Subcutaneous adipose tissue (tissue), 4 donors: ENCODE data around the gene IL21R. TPM values are rescaled to one million over a fixed set of nuclear protein-coding genes. Genes with fewer than 3 reads are reported as not detected.

Source experiments
- CTCF ChIP-seq: fragments of 450-650 bp; IDR thresholded peaks from one replicate; pipeline ENCODE4 v1.5.1; 2016; ENCODE audit warnings: low read depth, mild to moderate bottlenecking, control low read depth, antibody characterized with exemption, moderate library complexity
- total RNA-seq, 4 donors: library from RNA; depleted of rRNA; stranded (reverse); fragments of >200 nt; gene quantifications; one replicate each; pipeline ENCODE4 v1.1.0, GENCODE V29; 2016

Gene IL21R
- total RNA-seq, 4 donors from 2014 or later, result 0.51 TPM; not detected in 3

DNA sequence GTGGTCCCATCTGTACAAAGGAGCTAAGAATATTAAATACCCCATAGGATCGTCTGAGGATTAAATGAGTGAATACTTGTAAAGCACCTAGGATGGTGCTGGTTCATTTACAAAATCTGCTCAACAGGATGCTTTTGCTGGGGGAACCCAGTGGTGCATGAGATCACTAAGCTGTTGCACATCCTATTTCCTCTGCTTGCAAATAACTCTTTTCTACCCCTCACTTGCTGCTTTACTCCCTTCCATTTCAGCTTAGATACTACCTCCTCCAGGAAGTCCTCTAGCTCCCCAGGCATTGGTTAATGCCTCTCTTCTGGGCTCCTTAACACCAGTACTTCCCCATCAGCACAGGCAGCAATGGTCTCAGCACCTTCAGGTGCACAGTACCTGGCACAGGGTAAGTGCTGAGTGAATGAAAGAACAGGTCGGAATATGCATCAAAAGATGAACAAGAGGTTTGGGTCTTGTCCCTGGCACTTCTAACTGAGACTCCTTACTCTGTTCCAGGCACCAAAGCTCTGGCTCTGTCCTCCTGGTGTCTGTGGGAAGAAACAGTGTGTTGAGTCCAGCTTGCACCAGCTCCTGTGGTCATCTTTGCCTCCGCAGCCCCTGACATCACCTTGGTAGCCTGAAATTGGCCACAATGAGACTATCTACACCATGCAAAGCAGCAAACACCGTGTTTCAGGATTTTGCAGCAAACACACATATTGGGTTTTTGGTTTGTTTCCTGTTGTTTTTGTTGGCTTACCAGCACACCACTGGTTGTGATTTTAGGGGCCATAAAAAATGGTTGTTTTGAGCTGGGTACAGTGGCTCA is 24.1 kb upstream of the IL21R start:
- no peak for TF ChIP-seq CTCF

DNA sequence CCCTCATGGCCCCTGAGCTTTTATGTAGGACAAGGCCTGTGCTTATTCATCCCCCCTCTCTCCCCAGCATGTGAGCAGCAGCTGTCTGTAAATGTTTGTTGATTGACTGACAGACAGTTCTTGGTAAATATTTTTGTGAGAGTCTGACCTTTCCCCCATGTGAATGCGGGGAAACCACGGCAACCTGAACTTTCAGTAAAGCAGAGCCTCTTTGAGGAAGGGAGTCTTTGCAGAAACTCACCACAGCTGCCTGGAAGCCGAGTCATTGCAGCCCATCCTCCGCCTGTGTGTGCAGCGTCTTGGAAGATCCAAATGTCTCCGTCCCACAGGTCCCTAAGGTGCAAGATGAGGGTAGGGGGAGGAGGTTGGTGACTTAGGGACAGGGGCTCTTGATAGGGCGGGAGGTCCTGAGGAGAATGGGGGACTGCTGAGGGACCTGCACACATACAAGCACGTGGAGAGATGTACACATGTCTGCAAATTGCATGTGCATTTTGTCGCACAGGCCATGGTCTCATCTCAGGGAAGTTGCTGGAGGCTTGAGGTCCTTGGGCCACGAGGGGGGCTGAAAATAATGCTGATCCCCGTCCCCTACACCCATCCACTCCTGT is 23.0 kb upstream of the IL21R start:
- TF ChIP-seq CTCF, result no peak

DNA sequence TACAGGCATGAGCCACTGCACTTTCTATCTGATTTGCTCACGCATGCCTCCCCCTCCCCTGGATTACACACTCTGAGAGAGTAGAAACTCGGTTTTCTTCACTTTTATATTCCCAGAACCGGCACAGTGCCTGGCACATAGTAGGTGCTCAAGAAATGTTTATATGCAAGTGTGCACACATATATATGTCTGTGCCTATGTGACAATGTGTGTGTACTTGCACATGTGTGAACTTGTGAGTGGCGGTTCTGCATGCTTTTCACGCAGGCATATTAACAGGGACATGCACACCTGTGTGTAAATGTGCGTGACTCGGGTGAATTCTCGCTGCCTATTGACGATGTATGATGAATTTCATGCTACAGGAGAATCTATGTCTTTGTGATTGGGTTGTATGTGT is 22.1 kb upstream of the IL21R start:
- TF ChIP-seq CTCF, result no peak

DNA sequence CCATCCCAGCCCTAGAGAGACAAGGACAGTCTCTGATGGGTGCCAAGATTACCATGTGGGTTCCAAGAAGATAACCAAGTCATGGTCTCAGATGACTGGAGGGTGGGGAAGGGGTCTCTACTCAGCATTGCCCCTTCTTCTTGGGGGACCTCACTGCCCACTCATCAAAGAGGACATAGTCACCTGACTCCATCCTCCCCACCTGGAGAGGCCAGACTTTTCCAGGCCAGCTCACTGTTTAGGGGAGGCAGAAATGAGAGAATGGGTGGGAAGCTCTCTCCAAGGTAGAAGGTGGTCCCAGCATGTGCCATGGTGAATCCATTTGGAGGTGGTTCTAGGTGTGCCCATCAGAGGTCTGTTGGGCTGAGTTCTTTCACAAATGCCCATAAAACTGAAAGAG is 20.7 kb upstream of the IL21R start:
- TF ChIP-seq CTCF, result no peak

GRCh38 chr16:27381974-27382855 is 19.8 kb upstream of the IL21R start:
- TF ChIP-seq CTCF, result no peak

DNA sequence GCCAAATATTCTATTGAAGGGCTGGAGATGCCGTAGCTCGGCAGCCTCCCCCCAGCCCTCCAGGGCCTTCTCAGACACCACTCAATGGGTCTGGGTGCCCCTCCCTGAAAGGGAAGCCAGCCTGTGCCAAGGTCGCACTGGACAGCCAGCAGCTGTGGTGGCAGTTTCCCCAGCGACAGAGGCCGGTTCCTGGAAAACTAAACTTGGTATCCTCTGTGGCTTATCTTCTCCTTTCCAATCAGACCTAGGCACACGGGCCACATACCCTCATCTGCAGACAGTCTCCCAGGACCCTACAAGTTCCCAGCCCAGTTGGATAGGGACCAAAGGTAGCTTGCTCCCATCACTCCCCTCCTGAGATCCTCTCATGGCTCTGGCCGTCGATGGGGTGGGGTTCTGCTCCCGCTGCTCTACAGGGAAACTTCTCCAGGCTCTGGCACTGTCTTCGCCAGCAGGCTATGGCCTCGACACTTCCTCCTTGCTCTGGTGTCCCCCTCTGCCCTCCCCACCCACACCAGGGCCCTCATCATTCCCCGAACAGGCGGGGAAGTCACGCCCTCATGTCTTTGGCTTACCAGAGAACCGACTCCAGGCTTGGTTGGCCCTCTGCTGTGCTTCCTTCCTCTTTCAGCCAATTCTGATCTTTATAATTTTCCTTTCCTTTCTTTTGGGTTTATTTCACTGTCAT is 18.3 kb upstream of the IL21R start:
- no peak for TF ChIP-seq CTCF
